Measurements from ENCODE around the gene NRCAM. TPM values are rescaled to one million over a fixed set of nuclear protein-coding genes. Genes with fewer than 3 reads are reported as not detected.
A peak's percentile ranks its signal among the peaks of the same experiment; 100 is the strongest.

The NRCAM gene
- total RNA-seq, 1 experiment from 2014 or later, result not detected

GRCh38 chr7:108120196-108120595, 336.0 kb downstream of the NRCAM start:
- H3K4me3 ChIP-seq (ENCODE audit: low read length), result no peak overlapping the region
- no peaks in the 10 kb centered on the region for H3K36me3 ChIP-seq (ENCODE audit: insufficient read depth, low read length)
- H3K4me2 ChIP-seq (ENCODE audit: low read depth, low read length, poor library complexity, severe bottlenecking), result no peak overlapping the region
- H3K4me1 ChIP-seq (ENCODE audit: low read length), result no peaks in the 10 kb centered on the region
- no peak overlapping the region for H3K9ac ChIP-seq (ENCODE audit: low read length)
- H3K27me3 ChIP-seq (ENCODE audit: low read length), result no peaks in the 10 kb centered on the region
- no peak overlapping the region for H2AFZ ChIP-seq (ENCODE audit: low read length)
- no peaks in the 10 kb centered on the region for H3K9me3 ChIP-seq (ENCODE audit: low read length)
- H3K79me2 ChIP-seq (ENCODE audit: low read length), result no peaks in the 10 kb centered on the region
- no peaks in the 10 kb centered on the region for H4K20me1 ChIP-seq (ENCODE audit: insufficient read depth, low read depth, low read length)
- no peak overlapping the region for H3K27ac ChIP-seq (ENCODE audit: low read length)
- no peaks in the 10 kb centered on the region for H3K9me2 ChIP-seq (replicated peaks; ENCODE audit: insufficient read depth, low read length)
- DNase-seq, result no peak

DNA sequence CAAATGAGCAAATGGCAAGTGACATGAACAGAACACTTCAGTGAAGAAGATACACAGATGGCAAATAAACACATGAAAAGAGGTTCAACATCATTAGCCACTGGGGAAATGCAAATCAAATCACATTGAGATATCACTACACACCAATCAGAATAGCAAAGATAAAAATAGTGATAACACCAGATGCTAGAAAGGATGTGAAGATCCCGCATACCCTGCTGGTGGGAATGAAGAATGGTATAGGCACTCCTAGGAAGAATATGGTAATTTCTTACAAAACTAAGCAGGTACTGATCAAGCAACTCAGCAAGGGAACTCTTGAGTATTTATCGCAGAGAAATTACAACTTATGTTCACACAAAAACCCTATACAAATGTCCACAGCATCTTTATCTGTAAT, 337.3 kb downstream of the NRCAM start:
- no peaks in the 10 kb centered on the region for H3K79me2 ChIP-seq (ENCODE audit: low read length)
- no peak overlapping the region for H2AFZ ChIP-seq (ENCODE audit: low read length)
- H3K27me3 ChIP-seq (ENCODE audit: low read length), result no peaks in the 10 kb centered on the region
- no peaks in the 10 kb centered on the region for H3K4me1 ChIP-seq (ENCODE audit: low read length)
- no peak overlapping the region for H3K27ac ChIP-seq (ENCODE audit: low read length)
- no peak overlapping the region for H3K9ac ChIP-seq (ENCODE audit: low read length)
- H3K4me3 ChIP-seq (ENCODE audit: low read length), result no peak overlapping the region
- H3K9me3 ChIP-seq (ENCODE audit: low read length), result no peaks in the 10 kb centered on the region
- no peak for DNase-seq
- H3K4me2 ChIP-seq (ENCODE audit: low read depth, low read length, poor library complexity, severe bottlenecking), result no peak overlapping the region
- no peaks in the 10 kb centered on the region for H3K9me2 ChIP-seq (replicated peaks; ENCODE audit: insufficient read depth, low read length)
- H3K36me3 ChIP-seq (ENCODE audit: insufficient read depth, low read length), result no peaks in the 10 kb centered on the region
- H4K20me1 ChIP-seq (ENCODE audit: insufficient read depth, low read depth, low read length), result no peaks in the 10 kb centered on the region

GRCh38 chr7:108114117-108114841, 342.0 kb downstream of the NRCAM start:
- no peaks in the 10 kb centered on the region for H4K20me1 ChIP-seq (ENCODE audit: insufficient read depth, low read depth, low read length)
- H3K27ac ChIP-seq (ENCODE audit: low read length), result no peak overlapping the region
- H3K9me2 ChIP-seq (replicated peaks; ENCODE audit: insufficient read depth, low read length), result no peaks in the 10 kb centered on the region
- H3K4me2 ChIP-seq (ENCODE audit: low read depth, low read length, poor library complexity, severe bottlenecking), result no peak overlapping the region
- no peaks in the 10 kb centered on the region for H3K9me3 ChIP-seq (ENCODE audit: low read length)
- no peaks in the 10 kb centered on the region for H3K27me3 ChIP-seq (ENCODE audit: low read length)
- H3K9ac ChIP-seq (ENCODE audit: low read length), result no peak overlapping the region
- no peaks in the 10 kb centered on the region for H3K36me3 ChIP-seq (ENCODE audit: insufficient read depth, low read length)
- no peak overlapping the region for H2AFZ ChIP-seq (ENCODE audit: low read length)
- no peak overlapping the region for H3K4me3 ChIP-seq (ENCODE audit: low read length)
- no peaks in the 10 kb centered on the region for H3K79me2 ChIP-seq (ENCODE audit: low read length)
- peak; percentile 67 for DNase-seq
- no peaks in the 10 kb centered on the region for H3K4me1 ChIP-seq (ENCODE audit: low read length)

DNA sequence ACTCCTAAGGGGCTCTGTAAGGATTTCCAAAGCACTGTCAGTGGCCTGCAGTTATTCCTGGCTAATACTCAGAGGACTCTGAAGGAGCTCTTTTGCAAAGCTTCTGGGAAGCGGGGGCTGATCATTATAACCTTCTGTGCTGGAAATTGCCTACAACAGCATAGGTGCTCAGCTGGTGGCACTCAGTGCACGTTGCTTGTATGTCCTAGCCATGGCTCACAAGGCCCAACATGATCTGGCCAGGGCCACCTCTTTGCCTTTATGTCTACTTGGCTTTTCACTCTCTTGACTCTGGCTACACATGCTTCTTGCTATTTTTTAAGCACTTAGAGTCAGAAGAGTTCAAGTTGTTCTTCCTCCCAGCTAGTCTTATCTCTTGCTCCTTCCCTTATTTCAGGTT, 343.6 kb downstream of the NRCAM start:
- Histone ChIP-seq H3K9me2 (replicated peaks; ENCODE audit: insufficient read depth, low read length) (no peaks in the 10 kb centered on the region), H3K27ac (ENCODE audit: low read length) (no peak overlapping the region), H3K4me3 (ENCODE audit: low read length) (no peak overlapping the region), H4K20me1 (ENCODE audit: insufficient read depth, low read depth, low read length) (no peaks in the 10 kb centered on the region), H3K9ac (ENCODE audit: low read length) (no peak overlapping the region), H3K36me3 (ENCODE audit: insufficient read depth, low read length) (no peaks in the 10 kb centered on the region), H3K9me3 (ENCODE audit: low read length) (no peaks in the 10 kb centered on the region), H2AFZ (ENCODE audit: low read length) (no peak overlapping the region), H3K27me3 (ENCODE audit: low read length) (no peaks in the 10 kb centered on the region), H3K4me1 (ENCODE audit: low read length) (no peaks in the 10 kb centered on the region), H3K4me2 (ENCODE audit: low read depth, low read length, poor library complexity, severe bottlenecking) (no peak overlapping the region), H3K79me2 (ENCODE audit: low read length) (no peaks in the 10 kb centered on the region)
- no peak for DNase-seq

DNA sequence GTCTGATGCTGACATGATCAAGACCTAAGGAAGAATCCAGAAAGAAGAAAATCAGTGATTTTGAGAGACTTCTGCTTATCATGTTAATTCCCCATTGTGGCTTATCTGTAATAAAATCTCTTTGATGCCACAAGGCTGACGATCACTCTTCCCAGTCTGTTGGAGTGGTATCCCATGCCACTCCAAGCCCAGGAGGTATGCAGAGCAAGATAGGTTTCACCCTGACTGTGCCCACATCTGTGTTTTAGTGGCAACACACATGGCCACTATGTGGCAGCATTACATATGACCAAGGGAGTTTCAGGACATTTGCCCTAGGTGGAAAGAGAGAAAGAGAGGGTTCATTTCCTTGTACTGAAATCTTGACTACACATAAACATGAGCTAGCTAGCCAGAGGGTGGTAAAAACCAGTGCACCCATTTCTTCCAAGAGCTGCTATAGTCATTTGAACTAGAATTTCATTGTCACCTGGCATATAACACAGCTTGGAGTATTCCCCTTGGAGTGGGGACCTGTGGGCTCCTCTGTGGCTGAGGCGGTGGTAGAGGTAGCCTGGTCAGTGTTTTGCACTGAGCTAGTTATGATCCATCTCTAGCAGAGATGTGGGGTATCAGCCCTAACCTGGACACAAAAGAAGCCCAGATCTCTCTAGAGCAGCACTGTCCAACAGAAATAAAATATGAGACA, 346.9 kb downstream of the NRCAM start:
- Histone ChIP-seq H3K27me3 (ENCODE audit: low read length) (no peaks in the 10 kb centered on the region), H4K20me1 (ENCODE audit: insufficient read depth, low read depth, low read length) (no peaks in the 10 kb centered on the region), H3K9ac (ENCODE audit: low read length) (no peak overlapping the region), H3K79me2 (ENCODE audit: low read length) (no peaks in the 10 kb centered on the region), H3K9me2 (replicated peaks; ENCODE audit: insufficient read depth, low read length) (no peaks in the 10 kb centered on the region), H3K4me1 (ENCODE audit: low read length) (no peaks in the 10 kb centered on the region), H3K4me3 (ENCODE audit: low read length) (no peak overlapping the region), H3K9me3 (ENCODE audit: low read length) (no peaks in the 10 kb centered on the region), H2AFZ (ENCODE audit: low read length) (no peak overlapping the region), H3K4me2 (ENCODE audit: low read depth, low read length, poor library complexity, severe bottlenecking) (no peak overlapping the region), H3K36me3 (ENCODE audit: insufficient read depth, low read length) (no peaks in the 10 kb centered on the region), H3K27ac (ENCODE audit: low read length) (no peak overlapping the region)
- peak; percentile 48 for DNase-seq

DNA sequence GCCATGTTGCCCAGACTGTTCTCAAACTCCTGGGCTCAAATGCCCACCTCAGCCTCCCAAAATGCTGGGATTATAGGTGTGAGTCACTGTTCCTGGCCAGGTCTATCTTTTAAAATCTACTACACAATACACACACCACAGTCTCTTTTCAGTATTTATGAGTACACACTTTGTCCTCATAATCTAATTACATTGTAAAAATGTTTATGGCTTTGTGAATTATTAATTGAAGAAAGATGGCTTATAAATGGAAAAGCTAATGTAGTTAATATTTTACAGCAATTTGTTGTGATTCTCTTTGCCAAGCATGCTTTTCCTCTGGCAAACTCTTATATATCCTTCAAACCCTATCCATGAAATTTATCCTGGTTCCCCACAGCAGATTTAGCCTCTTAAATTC, 348.1 kb downstream of the NRCAM start:
- no peak overlapping the region for H3K4me3 ChIP-seq (ENCODE audit: low read length)
- no peak overlapping the region for H3K9ac ChIP-seq (ENCODE audit: low read length)
- H3K9me2 ChIP-seq (replicated peaks; ENCODE audit: insufficient read depth, low read length), result no peaks in the 10 kb centered on the region

DNA sequence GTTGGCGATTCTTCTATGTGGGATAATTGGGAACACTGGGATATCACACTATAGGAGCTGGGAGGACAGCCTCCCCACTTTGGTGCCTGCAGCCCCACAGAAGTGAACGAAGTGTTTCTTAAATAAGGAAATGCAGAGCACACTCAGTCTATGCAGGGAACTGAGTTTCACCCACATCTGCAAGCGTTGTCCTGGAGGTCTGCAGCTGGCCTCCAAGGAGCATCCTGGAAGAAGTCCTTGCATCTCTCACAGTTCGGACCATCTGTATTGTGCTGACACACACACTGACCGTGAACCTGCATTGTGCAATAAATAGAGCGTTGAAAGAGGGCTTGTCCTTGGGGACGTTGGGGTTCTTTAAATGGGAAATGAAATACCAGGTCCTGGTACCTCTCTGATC, 351.9 kb downstream of the NRCAM start:
- H3K36me3 ChIP-seq (ENCODE audit: insufficient read depth, low read length), result no peaks in the 10 kb centered on the region
- no peaks in the 10 kb centered on the region for H3K27me3 ChIP-seq (ENCODE audit: low read length)
- no peaks in the 10 kb centered on the region for H3K4me1 ChIP-seq (ENCODE audit: low read length)
- no peak overlapping the region for H3K27ac ChIP-seq (ENCODE audit: low read length)
- H3K79me2 ChIP-seq (ENCODE audit: low read length), result no peaks in the 10 kb centered on the region
- no peaks in the 10 kb centered on the region for H4K20me1 ChIP-seq (ENCODE audit: insufficient read depth, low read depth, low read length)
- H3K4me3 ChIP-seq (ENCODE audit: low read length), result no peak overlapping the region
- no peak for DNase-seq
- H3K9me2 ChIP-seq (replicated peaks; ENCODE audit: insufficient read depth, low read length), result no peaks in the 10 kb centered on the region
- H3K4me2 ChIP-seq (ENCODE audit: low read depth, low read length, poor library complexity, severe bottlenecking), result no peak overlapping the region
- H3K9me3 ChIP-seq (ENCODE audit: low read length), result no peaks in the 10 kb centered on the region
- no peak overlapping the region for H3K9ac ChIP-seq (ENCODE audit: low read length)
- H2AFZ ChIP-seq (ENCODE audit: low read length), result no peak overlapping the region

More for the DNA sequence above, 348.1 kb downstream of the NRCAM start:
- no peaks in the 10 kb centered on the region for H3K4me1 ChIP-seq (ENCODE audit: low read length)
- no peak overlapping the region for H3K27ac ChIP-seq (ENCODE audit: low read length)
- H3K9me3 ChIP-seq (ENCODE audit: low read length), result no peaks in the 10 kb centered on the region
- no peak overlapping the region for H2AFZ ChIP-seq (ENCODE audit: low read length)
- no peaks in the 10 kb centered on the region for H3K27me3 ChIP-seq (ENCODE audit: low read length)
- no peak overlapping the region for H3K4me2 ChIP-seq (ENCODE audit: low read depth, low read length, poor library complexity, severe bottlenecking)
- H3K36me3 ChIP-seq (ENCODE audit: insufficient read depth, low read length), result no peaks in the 10 kb centered on the region
- H3K79me2 ChIP-seq (ENCODE audit: low read length), result no peaks in the 10 kb centered on the region
- H4K20me1 ChIP-seq (ENCODE audit: insufficient read depth, low read depth, low read length), result no peaks in the 10 kb centered on the region
- no peak for DNase-seq

GRCh38 chr7:108103558-108104298, 352.5 kb downstream of the NRCAM start:
- Histone ChIP-seq H4K20me1 (ENCODE audit: insufficient read depth, low read depth, low read length) (no peaks in the 10 kb centered on the region), H3K4me3 (ENCODE audit: low read length) (no peak overlapping the region), H3K9ac (ENCODE audit: low read length) (no peak overlapping the region), H3K4me2 (ENCODE audit: low read depth, low read length, poor library complexity, severe bottlenecking) (no peak overlapping the region), H3K79me2 (ENCODE audit: low read length) (no peaks in the 10 kb centered on the region), H3K27ac (ENCODE audit: low read length) (no peak overlapping the region), H3K9me3 (ENCODE audit: low read length) (no peaks in the 10 kb centered on the region), H3K27me3 (ENCODE audit: low read length) (no peaks in the 10 kb centered on the region), H2AFZ (ENCODE audit: low read length) (no peak overlapping the region), H3K36me3 (ENCODE audit: insufficient read depth, low read length) (no peaks in the 10 kb centered on the region), H3K4me1 (ENCODE audit: low read length) (no peaks in the 10 kb centered on the region), H3K9me2 (replicated peaks; ENCODE audit: insufficient read depth, low read length) (no peaks in the 10 kb centered on the region)
- DNase-seq, result no peak
